ENCODE data around the gene FAM237A.

DNA sequence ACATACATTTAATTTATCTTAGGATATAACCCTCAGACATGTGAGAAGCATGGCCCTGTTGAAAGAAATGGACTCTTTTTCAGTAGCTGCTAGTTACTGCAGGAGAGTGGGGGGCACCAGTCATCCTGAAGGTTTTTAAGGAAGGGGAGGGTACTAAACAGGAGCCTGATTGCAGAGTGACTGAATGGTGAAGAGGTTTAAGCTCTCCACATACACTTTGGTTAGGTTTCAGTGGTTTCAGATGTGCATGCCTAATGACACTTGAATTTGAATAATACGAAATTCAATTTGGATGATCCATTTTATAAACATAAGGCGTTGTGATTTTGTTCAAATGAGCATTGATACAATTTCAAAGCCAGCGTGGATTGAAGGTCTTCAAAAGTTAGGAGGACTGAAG lies 10.9 kb upstream of the FAM237A start:
- TF ChIP-seq, protein P1, sequence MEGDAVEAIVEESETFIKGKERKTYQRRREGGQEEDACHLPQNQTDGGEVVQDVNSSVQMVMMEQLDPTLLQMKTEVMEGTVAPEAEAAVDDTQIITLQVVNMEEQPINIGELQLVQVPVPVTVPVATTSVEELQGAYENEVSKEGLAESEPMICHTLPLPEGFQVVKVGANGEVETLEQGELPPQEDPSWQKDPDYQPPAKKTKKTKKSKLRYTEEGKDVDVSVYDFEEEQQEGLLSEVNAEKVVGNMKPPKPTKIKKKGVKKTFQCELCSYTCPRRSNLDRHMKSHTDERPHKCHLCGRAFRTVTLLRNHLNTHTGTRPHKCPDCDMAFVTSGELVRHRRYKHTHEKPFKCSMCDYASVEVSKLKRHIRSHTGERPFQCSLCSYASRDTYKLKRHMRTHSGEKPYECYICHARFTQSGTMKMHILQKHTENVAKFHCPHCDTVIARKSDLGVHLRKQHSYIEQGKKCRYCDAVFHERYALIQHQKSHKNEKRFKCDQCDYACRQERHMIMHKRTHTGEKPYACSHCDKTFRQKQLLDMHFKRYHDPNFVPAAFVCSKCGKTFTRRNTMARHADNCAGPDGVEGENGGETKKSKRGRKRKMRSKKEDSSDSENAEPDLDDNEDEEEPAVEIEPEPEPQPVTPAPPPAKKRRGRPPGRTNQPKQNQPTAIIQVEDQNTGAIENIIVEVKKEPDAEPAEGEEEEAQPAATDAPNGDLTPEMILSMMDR (IDR thresholded peaks at IDR 0.05): no peak
- no peak for TF ChIP-seq POLR2A (IDR thresholded peaks at IDR 0.05)

All from esophagus squamous epithelium (tissue), 4 donors.